ENCODE data around the gene ZMIZ1. TPM values are rescaled to one million over a fixed set of nuclear protein-coding genes. Genes with fewer than 3 reads are reported as not detected.

ZMIZ1 gene
- total RNA-seq, 1 experiment from 2014 or later, result 23.5 TPM

DNA sequence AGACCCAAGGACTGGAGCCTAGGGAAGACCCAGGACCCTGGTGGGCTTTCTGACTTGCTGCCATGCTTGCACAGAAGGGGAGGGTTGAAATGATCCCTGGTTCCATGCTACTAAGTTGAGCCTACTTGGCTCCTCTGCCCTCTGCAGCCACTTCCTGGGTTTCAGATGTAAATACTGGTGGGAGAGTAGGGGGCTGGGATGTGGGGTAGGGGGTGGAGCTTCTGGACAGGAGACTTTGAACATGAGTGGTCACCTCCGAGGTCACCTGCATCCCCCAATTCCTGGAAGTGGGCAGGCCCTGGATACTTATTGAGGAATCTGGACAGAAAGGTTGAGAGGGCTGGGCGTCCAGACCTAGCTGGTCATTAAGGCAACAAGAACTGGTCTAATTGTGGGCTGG, 2.9 kb upstream of the ZMIZ1 start:
- H3K4me3 Mint-ChIP-seq (ENCODE audit: low read depth, unreplicated experiment), result peak overlapping the region; percentile 70
- no peak overlapping the region for H3K27ac Mint-ChIP-seq (ENCODE audit: unreplicated experiment)
- CTCF ChIA-PET, result interaction anchor here (1.5 kb wide), 1 partner anchor 309 kb away, joined by 5 read pairs; no protein-coding TSS in a partner anchor
- H3K27me3 Mint-ChIP-seq (ENCODE audit: unreplicated experiment), result peaks cover 11% of the 10 kb centered on the region
- DNase-seq, result no peak
- BruUV-seq (replicated peaks), result no TSS peak
- no peaks in the 10 kb centered on the region for H3K9me3 Mint-ChIP-seq (ENCODE audit: low read depth, unreplicated experiment)
- intact Hi-C loops (cut with micrococcal nuclease; ENCODE audit: unreplicated experiment), result loop anchor here (5.0 to 10.0 kb wide), 2 partner anchors 631 to 764 kb away; no protein-coding TSS in a partner anchor
- no peak for TF ChIP-seq CTCF (IDR thresholded peaks at IDR 0.05; ENCODE audit: unreplicated experiment)
- peaks cover 42% of the 10 kb centered on the region for H3K36me3 Mint-ChIP-seq (ENCODE audit: insufficient read depth, unreplicated experiment)
- peaks cover 2% of the 10 kb centered on the region for H3K4me1 Mint-ChIP-seq (ENCODE audit: low read depth, unreplicated experiment)

DNA sequence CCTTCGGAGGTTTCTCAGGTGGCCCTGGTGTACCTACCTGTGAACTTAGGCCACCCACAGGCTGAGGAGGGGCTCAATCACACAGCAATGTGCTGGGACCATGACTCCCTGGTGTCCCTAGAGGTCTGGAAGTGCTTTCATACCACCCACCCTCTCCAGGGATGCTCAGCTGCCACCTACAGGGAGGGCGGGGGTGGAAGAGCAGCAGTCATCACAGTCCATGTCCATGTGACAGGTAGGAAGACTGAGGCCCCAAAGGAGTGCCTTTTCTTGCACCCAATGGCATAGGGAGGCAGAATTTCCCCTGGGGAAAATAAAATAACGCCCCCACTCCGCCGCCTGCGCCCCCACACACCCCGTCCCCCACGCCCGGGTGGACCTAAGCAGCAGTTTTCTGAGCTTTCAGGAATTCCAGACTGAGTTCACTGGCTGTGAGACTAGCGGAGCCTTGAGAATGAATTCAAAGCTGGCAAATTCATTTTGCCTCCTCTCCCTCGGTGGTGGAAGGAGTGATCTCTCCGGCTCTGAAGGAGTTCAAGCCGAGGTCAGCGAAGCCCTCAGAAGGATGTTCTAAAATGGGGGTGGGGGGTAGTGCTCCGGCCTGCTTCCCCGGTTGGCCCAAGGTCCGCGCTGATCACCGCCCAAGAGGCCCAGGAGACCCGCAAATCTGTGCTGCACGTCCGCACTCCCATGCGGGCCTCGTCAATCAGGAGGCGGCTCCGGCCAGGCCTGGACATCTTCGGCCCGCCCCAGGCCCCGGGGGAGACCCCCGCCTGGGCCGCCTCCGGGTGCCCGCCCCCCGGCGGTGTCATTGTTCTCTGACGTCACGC, 2.1 kb upstream of the ZMIZ1 start:
- Mint-ChIP-seq H3K4me3 (ENCODE audit: low read depth, unreplicated experiment) (peak overlapping the region; percentile 70), H3K27me3 (ENCODE audit: unreplicated experiment) (peaks cover 3% of the 10 kb centered on the region), H3K27ac (ENCODE audit: unreplicated experiment) (peak overlapping the region; percentile 46), H3K36me3 (ENCODE audit: insufficient read depth, unreplicated experiment) (peaks cover 50% of the 10 kb centered on the region), H3K9me3 (ENCODE audit: low read depth, unreplicated experiment) (no peaks in the 10 kb centered on the region), H3K4me1 (ENCODE audit: low read depth, unreplicated experiment) (peaks cover 9% of the 10 kb centered on the region)
- TF ChIP-seq CTCF (IDR thresholded peaks at IDR 0.05; ENCODE audit: unreplicated experiment), result no peak
- intact Hi-C loops (cut with micrococcal nuclease; ENCODE audit: unreplicated experiment), result loop anchor here (5.0 to 10.0 kb wide), 2 partner anchors 632 to 764 kb away; no protein-coding TSS in a partner anchor
- CTCF ChIA-PET, result interaction anchor here (0.6 to 1.5 kb wide), 16 partner anchors 8 to 1295 kb away, joined by 3 to 8 read pairs (median 5); no protein-coding TSS in a partner anchor
- TSS peak; percentile 40 for BruUV-seq (replicated peaks)
- DNase-seq, result peak; percentile 63

GRCh38 chr10:79067241-79068202, 1.2 kb upstream of the ZMIZ1 start:
- Mint-ChIP-seq H3K4me3 (ENCODE audit: low read depth, unreplicated experiment) (peak overlapping the region; percentile 70), H3K4me1 (ENCODE audit: low read depth, unreplicated experiment) (peaks cover 18% of the 10 kb centered on the region), H3K27me3 (ENCODE audit: unreplicated experiment) (no peaks in the 10 kb centered on the region), H3K27ac (ENCODE audit: unreplicated experiment) (peak overlapping the region; percentile 46), H3K9me3 (ENCODE audit: low read depth, unreplicated experiment) (no peaks in the 10 kb centered on the region), H3K36me3 (ENCODE audit: insufficient read depth, unreplicated experiment) (peaks cover 57% of the 10 kb centered on the region)
- TF ChIP-seq CTCF (IDR thresholded peaks at IDR 0.05; ENCODE audit: unreplicated experiment), result peak; percentile 37
- peak; percentile 93 for DNase-seq
- CTCF ChIA-PET, result interaction anchor here (0.6 to 1.5 kb wide), 16 partner anchors 8 to 1296 kb away, joined by 3 to 8 read pairs (median 5); no protein-coding TSS in a partner anchor
- intact Hi-C loops (cut with micrococcal nuclease; ENCODE audit: unreplicated experiment), result loop anchor here (1.0 to 10.0 kb wide), 3 partner anchors 128 to 765 kb away; no protein-coding TSS in a partner anchor
- no TSS peak for BruUV-seq (replicated peaks)

DNA sequence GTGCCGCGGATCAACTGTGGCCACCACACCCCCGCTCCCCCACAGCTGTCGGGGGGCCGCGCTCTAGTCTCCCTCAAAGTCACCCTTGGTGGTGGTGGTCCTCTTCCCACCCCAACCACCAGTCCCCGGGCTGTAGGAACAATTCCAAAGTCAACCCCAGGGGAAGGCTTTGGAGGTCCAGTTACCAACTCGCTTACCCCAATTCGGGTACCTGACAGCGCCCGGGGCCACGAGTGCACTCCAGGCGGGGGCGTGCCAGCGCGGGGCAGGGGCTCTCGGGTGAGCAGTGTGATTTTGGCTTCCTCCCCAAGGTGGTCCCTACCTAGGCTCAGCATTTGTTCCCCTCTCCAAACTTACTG, 584 bp upstream of the ZMIZ1 start:
- H3K27ac Mint-ChIP-seq (ENCODE audit: unreplicated experiment), result peak overlapping the region; percentile 7
- DNase-seq, result peak; percentile 47
- intact Hi-C loops (cut with micrococcal nuclease; ENCODE audit: unreplicated experiment), result loop anchor here (1.0 to 10.0 kb wide), 3 partner anchors 127 to 766 kb away; no protein-coding TSS in a partner anchor
- no TSS peak for BruUV-seq (replicated peaks)
- H3K4me3 Mint-ChIP-seq (ENCODE audit: low read depth, unreplicated experiment), result peak overlapping the region; percentile 70
- peaks cover 57% of the 10 kb centered on the region for H3K36me3 Mint-ChIP-seq (ENCODE audit: insufficient read depth, unreplicated experiment)
- CTCF ChIA-PET, result interaction anchor here (1.1 kb wide), 1 partner anchor 127 kb away, joined by 6 read pairs; no protein-coding TSS in a partner anchor
- no peaks in the 10 kb centered on the region for H3K9me3 Mint-ChIP-seq (ENCODE audit: low read depth, unreplicated experiment)
- H3K4me1 Mint-ChIP-seq (ENCODE audit: low read depth, unreplicated experiment), result peaks cover 25% of the 10 kb centered on the region
- TF ChIP-seq CTCF (IDR thresholded peaks at IDR 0.05; ENCODE audit: unreplicated experiment), result peak; percentile 15
- no peaks in the 10 kb centered on the region for H3K27me3 Mint-ChIP-seq (ENCODE audit: unreplicated experiment)

Data from Calu3 (cell line).